GM21529 (cell line): Measurements from ENCODE around the gene MAP3K10.
"Not testable (repeated sequence)": the region's sequence is repeated elsewhere in the genome, so short reads cannot be mapped to it uniquely, and the experiment has no call there.

Experiments used
- ATAC-seq: cut with Tn5 transposase; IDR thresholded peaks from one replicate; pipeline ENCODE4 v1.9.1; 2021; ENCODE audit not compliant: unreplicated experiment

Gene MAP3K10

GRCh38 chr19:40190891-40191835 lies at the start of gene MAP3K10:
Gene MAP3K10, plus strand, starts transcription at chr19:40191426. Its CDS starts 606 bp downstream, at chr19:40192032.
- ATAC-seq: peak; percentile 74

DNA sequence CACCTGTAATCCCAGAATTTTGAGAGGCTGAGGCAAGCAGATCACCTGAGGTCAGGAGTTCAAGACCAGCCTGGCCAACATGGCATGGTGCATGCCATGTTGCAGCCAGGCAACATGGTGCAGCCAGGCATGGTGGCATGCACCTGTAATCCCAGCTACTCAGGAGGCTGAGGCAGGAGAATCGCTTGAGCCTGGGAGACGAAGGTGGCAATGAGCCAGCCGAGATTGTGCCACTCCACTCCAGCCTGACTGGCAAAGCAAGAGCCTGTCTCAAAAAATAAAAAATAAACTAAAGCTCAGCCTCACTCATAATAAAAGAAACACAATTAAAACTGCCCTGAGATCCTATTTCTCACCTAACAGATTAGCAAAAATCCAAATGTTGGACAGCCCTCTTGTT lies 49.7 kb upstream of the MAP3K10 start:
- no peak for ATAC-seq

- ATAC-seq: no peak
Observed at GRCh38 chr19:40143612-40144011, 47.6 kb upstream of the MAP3K10 start.

DNA sequence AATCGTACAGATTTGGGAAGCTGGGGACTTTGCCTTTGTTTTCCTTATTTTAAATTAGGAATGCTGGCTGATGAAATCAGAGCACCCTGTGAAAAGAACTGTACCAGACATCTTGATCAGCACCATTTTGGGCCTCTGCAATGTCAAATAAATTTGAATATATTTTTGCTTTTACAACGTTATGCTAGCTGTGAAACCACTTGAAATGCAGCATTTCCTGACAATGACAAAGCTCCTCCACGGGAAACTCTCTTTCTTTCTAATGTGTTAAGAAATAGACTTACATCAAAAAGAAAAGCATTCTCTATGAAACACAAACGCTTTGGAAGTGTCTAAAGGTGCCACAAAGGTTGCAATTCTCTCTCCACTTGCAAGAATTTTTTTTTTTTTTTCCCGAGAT lies 47.1 kb upstream of the MAP3K10 start:
- no peak for ATAC-seq

DNA sequence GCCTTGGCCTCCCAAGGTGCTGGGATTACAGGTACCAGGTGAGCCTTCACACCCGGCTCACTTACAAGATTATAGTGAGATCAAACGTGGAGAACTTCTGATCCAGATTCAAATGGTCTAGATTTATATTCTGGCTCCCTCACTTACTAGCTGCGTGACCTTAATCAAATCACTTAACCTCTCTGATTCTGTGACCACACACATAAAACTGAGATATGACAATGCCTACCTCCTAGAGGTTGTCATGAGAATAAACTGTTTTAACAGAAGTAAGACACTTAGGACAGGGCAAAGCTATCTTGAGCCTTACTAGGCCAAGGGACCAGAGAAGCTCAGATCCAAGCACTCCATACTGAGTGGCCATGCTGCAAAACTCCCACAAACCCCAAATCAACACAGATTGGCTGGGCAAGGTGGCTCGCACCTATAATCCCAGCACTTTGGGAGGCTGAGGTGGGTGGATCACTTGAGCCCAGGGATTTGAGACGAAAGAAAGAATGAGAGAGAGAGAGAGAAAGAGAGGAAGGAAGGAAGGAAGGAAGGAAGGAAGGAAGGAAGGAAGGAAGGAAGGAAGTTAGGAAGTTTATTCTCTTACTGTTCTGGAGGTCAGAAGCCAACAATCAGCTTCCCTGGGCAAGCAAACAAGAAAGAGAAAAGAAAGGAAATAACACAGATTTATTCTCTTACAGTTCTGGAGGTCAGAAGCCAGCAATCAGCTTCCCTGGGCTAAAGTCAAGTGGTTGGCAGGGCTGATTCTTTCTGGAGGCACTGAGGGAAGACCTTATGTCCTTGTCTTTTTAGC lies 46.1 kb upstream of the MAP3K10 start:
- ATAC-seq: no peak

GRCh38 chr19:40145749-40146029 lies 45.5 kb upstream of the MAP3K10 start:
- ATAC-seq: not testable (repeated sequence)

DNA sequence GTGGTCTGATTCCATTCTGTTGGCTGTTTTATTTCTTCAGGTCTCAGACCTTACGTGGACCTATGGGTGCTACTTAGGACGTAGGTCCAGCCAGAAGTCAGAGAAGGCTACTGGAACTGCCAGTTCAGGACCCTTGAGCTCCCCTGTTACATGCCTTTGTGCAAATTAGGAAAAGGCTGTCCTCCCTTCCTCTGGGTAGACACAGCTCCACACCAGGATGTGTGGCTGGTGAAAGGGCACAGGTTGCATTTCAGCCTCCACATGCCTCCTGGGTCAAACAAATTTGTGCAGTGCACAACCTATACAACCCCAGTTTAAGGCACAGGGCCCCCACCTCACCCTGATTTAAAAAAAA lies 43.9 kb upstream of the MAP3K10 start:
- no peak for ATAC-seq

- ATAC-seq: no peak
Observed at GRCh38 chr19:40147693-40148347, 43.4 kb upstream of the MAP3K10 start.

DNA sequence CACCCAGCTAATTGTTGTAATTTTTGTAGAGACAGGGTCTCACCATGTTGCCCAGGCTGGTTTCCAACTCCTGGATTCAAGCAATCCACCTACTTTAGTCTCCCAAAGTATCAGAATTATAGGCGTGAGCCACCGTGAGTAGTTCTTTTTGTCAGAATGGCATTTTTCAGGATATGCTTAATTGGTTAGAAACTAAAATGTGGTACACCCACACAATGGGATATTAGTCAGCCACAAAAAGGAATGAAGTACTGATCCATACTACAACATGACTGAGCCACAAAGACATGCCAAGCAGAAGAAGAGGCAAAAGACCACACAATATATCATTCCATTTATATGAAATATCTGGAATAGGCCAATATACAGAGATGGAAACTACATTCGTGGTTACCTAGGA lies 41.7 kb upstream of the MAP3K10 start:
- no peak for ATAC-seq

- ATAC-seq: no peak
Observed at GRCh38 chr19:40150170-40150569, 41.1 kb upstream of the MAP3K10 start.

DNA sequence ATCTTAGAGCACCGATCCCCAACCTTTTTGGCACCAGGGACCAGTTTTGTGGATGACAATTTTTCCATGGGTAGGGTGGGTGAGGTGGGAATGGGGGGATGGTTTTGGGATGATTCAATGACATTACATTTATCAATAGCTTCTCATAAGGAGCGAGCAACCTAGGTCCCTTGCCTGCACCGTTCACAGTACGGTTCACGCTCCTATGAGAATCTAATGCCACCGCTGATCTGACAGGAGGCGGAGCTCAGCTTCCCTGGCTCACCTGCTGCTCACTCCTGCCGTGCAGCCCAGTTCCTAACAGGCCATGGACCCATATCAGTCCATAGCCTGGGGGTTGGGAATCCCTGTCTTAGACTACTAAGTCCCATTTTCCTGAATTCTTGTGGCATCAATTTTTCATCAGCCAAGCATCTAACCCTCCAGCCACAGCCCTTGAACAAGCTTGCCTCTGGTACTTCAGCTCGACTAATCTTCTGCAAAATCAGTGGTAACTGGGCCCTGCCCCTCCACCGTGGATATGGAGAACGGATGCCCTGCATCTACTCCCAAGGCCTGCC lies 37.0 kb upstream of the MAP3K10 start:
- ATAC-seq: no peak

GRCh38 chr19:40155749-40156265 lies 35.4 kb upstream of the MAP3K10 start:
- no peak for ATAC-seq

- ATAC-seq: no peak
Observed at GRCh38 chr19:40157059-40157458, 34.2 kb upstream of the MAP3K10 start.

GRCh38 chr19:40159744-40160143 lies 31.5 kb upstream of the MAP3K10 start:
- ATAC-seq: no peak

- no peak for ATAC-seq
Observed at GRCh38 chr19:40162104-40162503, 29.1 kb upstream of the MAP3K10 start.

DNA sequence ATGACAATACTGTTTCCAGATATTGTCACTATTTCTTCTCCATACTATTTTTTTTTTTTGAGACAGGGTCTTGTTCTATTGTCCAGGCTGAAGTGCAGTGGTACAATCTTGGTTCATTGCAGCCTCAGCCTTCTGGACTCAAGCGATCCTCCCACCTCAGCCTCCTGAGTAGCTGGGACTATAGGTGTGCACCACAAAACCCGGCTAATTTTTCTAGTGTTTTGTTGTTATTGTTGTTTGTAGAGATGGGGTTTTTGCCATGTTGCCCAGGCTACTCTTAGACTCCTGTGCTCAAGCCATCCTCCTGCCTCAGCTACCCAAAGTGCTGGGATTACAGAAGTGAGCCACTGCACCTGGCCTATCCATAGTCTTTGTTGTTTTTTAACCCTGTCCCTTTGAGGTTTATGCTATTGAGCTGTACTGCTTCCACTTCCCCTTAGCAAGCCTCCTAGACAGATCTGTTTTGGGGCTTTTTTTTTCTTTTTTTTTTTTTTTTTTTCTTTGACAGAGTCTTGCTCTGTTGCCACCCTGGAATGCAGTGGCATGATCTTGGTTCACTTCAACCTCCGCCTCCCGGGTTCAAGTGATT lies 27.6 kb upstream of the MAP3K10 start:
- peak; percentile 74 for ATAC-seq

DNA sequence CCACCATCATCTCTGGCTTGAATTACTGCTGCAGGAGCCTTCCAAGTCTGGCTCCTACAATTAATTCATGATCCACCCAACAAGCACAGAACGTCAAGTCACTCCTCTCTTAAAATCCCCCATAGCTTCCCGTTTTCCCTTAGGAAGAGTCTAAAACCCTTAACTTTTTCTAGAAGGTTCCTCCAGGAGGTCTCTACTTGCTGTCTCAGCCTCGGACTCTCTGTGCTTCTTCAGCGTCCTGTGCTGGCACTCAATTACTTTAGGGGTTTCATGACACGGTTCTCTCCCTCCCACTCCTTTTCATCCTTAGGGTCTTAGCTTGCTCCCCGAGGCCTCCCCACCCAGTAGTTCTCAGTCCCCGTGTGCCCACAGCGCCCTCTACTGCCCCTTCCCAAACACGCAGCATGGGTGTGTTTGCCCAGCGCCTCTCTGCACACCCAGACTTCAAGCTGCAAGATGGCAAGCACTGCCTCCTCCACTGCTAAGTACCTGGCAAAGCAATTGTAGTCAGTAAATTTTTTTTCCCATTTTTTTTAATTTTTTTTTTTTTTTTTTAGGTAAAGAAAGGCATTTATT lies 25.8 kb upstream of the MAP3K10 start:
- ATAC-seq: no peak

- ATAC-seq: not testable (repeated sequence)
Observed at GRCh38 chr19:40169482-40170302, 21.5 kb upstream of the MAP3K10 start.

DNA sequence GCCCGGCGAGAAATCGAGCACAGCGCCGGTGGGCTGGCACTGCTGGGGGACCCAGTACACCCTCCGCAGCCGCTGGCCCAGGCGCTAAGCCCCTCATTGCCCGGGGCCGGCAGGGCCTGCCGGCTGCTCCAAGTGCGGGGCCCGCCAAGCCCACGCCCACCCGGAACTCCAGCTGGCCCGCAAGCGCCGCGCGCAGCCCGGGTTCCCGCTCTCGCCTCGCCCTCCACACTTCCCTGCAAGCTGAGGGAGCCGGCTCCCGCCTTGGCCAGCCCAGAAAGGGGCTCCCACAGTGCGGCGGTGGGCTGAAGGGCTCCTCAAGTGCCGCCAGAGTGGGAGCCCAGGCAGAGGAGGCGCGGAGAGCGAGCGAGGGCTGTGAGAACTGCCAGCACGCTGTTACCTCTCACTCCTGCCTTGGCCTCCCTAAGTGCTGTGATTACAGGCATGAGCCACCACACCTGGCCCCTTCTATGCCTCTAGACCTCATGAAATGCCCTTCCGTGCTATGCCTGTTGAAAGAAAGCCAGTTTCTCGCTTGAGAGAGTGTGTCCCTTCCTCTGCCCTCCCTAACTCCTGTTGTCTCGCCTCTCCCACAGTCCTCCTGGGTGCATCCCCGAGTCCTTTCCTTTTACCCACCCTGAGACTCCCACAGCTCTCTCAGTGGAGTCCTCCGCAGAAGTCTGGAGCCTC lies 20.8 kb upstream of the MAP3K10 start:
- ATAC-seq: not testable (repeated sequence)
